H1 (cell line): ENCODE data around the gene PAX8. TPM values are rescaled to one million over a fixed set of nuclear protein-coding genes. Genes with fewer than 3 reads are reported as not detected.

Experiments used
- CTCF ChIA-PET: fragments of 300-600 bp; sonication (Branson Sonifier 250); formaldehyde crosslinking; loops from one replicate; lab custom pipeline; 2021; ENCODE audit not compliant: partially characterized antibody; lab: Charles Lee
- POLR2A ChIA-PET: fragments of 300-600 bp; sonication (Branson Sonifier 250); formaldehyde crosslinking; loops from one replicate; lab custom pipeline; 2021; ENCODE audit warnings: inconsistent platforms; ENCODE audit not compliant: partially characterized antibody; lab: Charles Lee
- DNase-seq, 2 experiments: peaks; one replicate each; pipeline versions ENCODE4 v3.0.0 to v3.0.0-alpha.2; 2010 to 2022; ENCODE audit warnings: low spot score in 2 of 2, low read depth in 1 of 2, mixed read lengths in 1 of 2
- FAIRE-seq: peaks from 2 replicates; lab custom pipeline; 2011; peaks lifted over from hg19 to GRCh38; lab: Jason Lieb, UNC
- H2AFZ ChIP-seq: 2 replicates; pipeline ENCODE4 v1.8.1; 2012; ENCODE audit warnings: low read length, inconsistent platforms
- H2AK5ac ChIP-seq: 2 replicates; pipeline ENCODE4 v1.6.1; 2013; ENCODE audit warnings: low read depth, low read length
- H2BK120ac ChIP-seq: replicated peaks from 2 replicates; pipeline ENCODE3; 2013; ENCODE audit warnings: low read depth, low read length, inconsistent platforms
- H2BK12ac ChIP-seq: 2 replicates; pipeline ENCODE4 v1.6.1; 2013; ENCODE audit warnings: low read depth, low read length
- H2BK15ac ChIP-seq: 2 replicates; pipeline ENCODE4 v1.6.1; 2013; ENCODE audit warnings: low read length
- H2BK20ac ChIP-seq: 2 replicates; pipeline ENCODE4 v1.6.1; 2013; ENCODE audit warnings: low read length
- H2BK5ac ChIP-seq: 2 replicates; pipeline ENCODE4 v1.6.1; 2013; ENCODE audit warnings: low read depth, low read length
- H3K14ac ChIP-seq: 2 replicates; pipeline ENCODE4 v1.6.1; 2013; ENCODE audit warnings: inconsistent platforms; ENCODE audit not compliant: insufficient read length
- H3K18ac ChIP-seq: 2 replicates; pipeline ENCODE4 v1.6.1; 2013; ENCODE audit warnings: low read length; ENCODE audit errors: extremely low read depth
- H3K23ac ChIP-seq: 2 replicates; pipeline ENCODE4 v1.6.1; 2013; ENCODE audit warnings: inconsistent platforms; ENCODE audit not compliant: insufficient read length
- H3K23me2 ChIP-seq: 2 replicates; pipeline ENCODE4 v1.6.1; 2013; ENCODE audit warnings: low read depth, low read length
- H3K27ac ChIP-seq: 2 replicates; pipeline ENCODE4 v1.6.1; 2011; ENCODE audit warnings: low read depth, low read length, inconsistent platforms
- H3K27me3 ChIP-seq, 4 experiments: replicated peaks in 1 of 4; 1 replicate in 1 of 4; 2 replicates in 3 of 4; pipeline versions ENCODE4 v1.6.1 to v1.8.1; 2011 to 2013; ENCODE audit warnings: low read length in 3 of 4, mild to moderate bottlenecking in 3 of 4, inconsistent platforms in 2 of 4, mixed read lengths in 2 of 4, moderate library complexity in 1 of 4; ENCODE audit not compliant: control insufficient read depth in 3 of 4, insufficient read depth in 3 of 4; ENCODE audit errors: extremely low read depth in 1 of 4
- H3K36me3 ChIP-seq, 4 experiments: 2 replicates each; pipeline versions ENCODE4 v1.6.1 to v1.8.1; 2011 to 2013; ENCODE audit warnings: mild to moderate bottlenecking in 4 of 4, low read length in 3 of 4, moderate library complexity in 2 of 4, control low read depth in 1 of 4, inconsistent platforms in 1 of 4; ENCODE audit not compliant: insufficient read depth in 4 of 4, control insufficient read depth in 2 of 4
- H3K4ac ChIP-seq: replicated peaks from 2 replicates; pipeline ENCODE3; 2013; ENCODE audit warnings: low read length, low read depth, mixed read lengths, inconsistent platforms; ENCODE audit not compliant: insufficient read length
- H3K4me1 ChIP-seq, 4 experiments: replicated peaks in 1 of 4; 1 replicate in 1 of 4; 2 replicates in 3 of 4; pipeline versions ENCODE4 v1.6.1 to v1.8.1; 2011 to 2013; ENCODE audit warnings: low read length in 3 of 4, inconsistent platforms in 2 of 4, mixed read lengths in 1 of 4; ENCODE audit not compliant: insufficient read depth in 4 of 4, control insufficient read depth in 3 of 4
- H3K4me2 ChIP-seq, 2 experiments: 2 replicates each; pipeline versions ENCODE4 v1.6.1 to v1.8.1; 2011 to 2013; ENCODE audit warnings: low read depth in 2 of 2, low read length in 2 of 2, control low read depth in 1 of 2, inconsistent platforms in 1 of 2, mild to moderate bottlenecking in 1 of 2; ENCODE audit not compliant: insufficient read depth in 1 of 2
- H3K4me3 ChIP-seq, 4 experiments: fragments of 200-600, 300-600 bp in 1 of 4; sonication (generic), shearing (Covaris generic), sonication (Bioruptor Twin) in 1 of 4; 2 replicates each; pipeline versions ENCODE4 v1.5.1 to v1.8.1; 2011 to 2016; ENCODE audit warnings: low read length in 4 of 4, low read depth in 3 of 4, control low read depth in 2 of 4, inconsistent platforms in 2 of 4, mild to moderate bottlenecking in 2 of 4, mixed read lengths in 1 of 4, moderate library complexity in 1 of 4; ENCODE audit not compliant: insufficient read depth in 2 of 4; ENCODE audit errors: extremely low read depth in 1 of 4
- H3K56ac ChIP-seq: replicated peaks from 2 replicates; pipeline ENCODE3; 2013; ENCODE audit warnings: low read depth, mild to moderate bottlenecking, mixed read lengths, low read length, inconsistent platforms; ENCODE audit not compliant: insufficient read length
- H3K79me1 ChIP-seq: 2 replicates; pipeline ENCODE4 v1.6.1; 2013; ENCODE audit warnings: low read depth, low read length, control low read depth
- H3K79me2 ChIP-seq, 2 experiments: 2 replicates each; pipeline versions ENCODE4 v1.6.1 to v1.8.1; 2012 to 2013; ENCODE audit warnings: low read length in 2 of 2, mild to moderate bottlenecking in 2 of 2, inconsistent platforms in 1 of 2; ENCODE audit not compliant: insufficient read depth in 2 of 2, control insufficient read depth in 1 of 2
- H3K9ac ChIP-seq, 4 experiments: replicated peaks in 1 of 4; 1 replicate in 1 of 4; 2 replicates in 3 of 4; pipeline versions ENCODE4 v1.6.1 to v1.8.1; 2011 to 2013; ENCODE audit warnings: low read depth in 3 of 4, low read length in 3 of 4, control low read depth in 2 of 4, mild to moderate bottlenecking in 2 of 4, moderate library complexity in 2 of 4, inconsistent platforms in 1 of 4; ENCODE audit errors: extremely low read depth in 1 of 4
- H3K9me3 ChIP-seq, 2 experiments: 2 replicates each; pipeline versions ENCODE4 v1.6.1 to v1.8.1; 2012 to 2013; ENCODE audit warnings: mild to moderate bottlenecking in 2 of 2, moderate library complexity in 2 of 2, control low read depth in 1 of 2, inconsistent platforms in 1 of 2, low read depth in 1 of 2, low read length in 1 of 2, mixed read lengths in 1 of 2; ENCODE audit not compliant: insufficient read depth in 2 of 2
- H4K20me1 ChIP-seq, 2 experiments: replicated peaks in 1 of 2; 2 replicates each; pipeline versions ENCODE3 to v1.8.1; 2011 to 2013; ENCODE audit warnings: inconsistent platforms in 2 of 2, low read length in 2 of 2, mild to moderate bottlenecking in 1 of 2; ENCODE audit not compliant: insufficient read depth in 2 of 2, control insufficient read depth in 1 of 2
- H4K5ac ChIP-seq: 2 replicates; pipeline ENCODE4 v1.6.1; 2013; ENCODE audit warnings: low read length, low read depth, mixed read lengths, inconsistent platforms; ENCODE audit not compliant: insufficient read length
- H4K8ac ChIP-seq: 2 replicates; pipeline ENCODE4 v1.8.0; 2013; ENCODE audit warnings: mild to moderate bottlenecking, moderate library complexity, low read length, inconsistent platforms; ENCODE audit not compliant: insufficient read depth; ENCODE audit errors: extremely low read depth
- H4K91ac ChIP-seq: replicated peaks from 2 replicates; pipeline ENCODE3; 2013; ENCODE audit warnings: low read length, mixed read lengths, inconsistent platforms; ENCODE audit not compliant: insufficient read length
- BACH1 ChIP-seq: IDR thresholded peaks from 2 replicates; pipeline ENCODE4 v1.6.1; 2012; ENCODE audit warnings: low read length, improper control_type of control experiment
- CBX5 ChIP-seq: fragments of 300-800, 300-1000 bp; sonication (generic); IDR thresholded peaks from 2 replicates; pipeline ENCODE4 v1.7.1; 2016; ENCODE audit warnings: antibody characterized with exemption, low read length, low read depth
- NANOG ChIP-seq: IDR thresholded peaks from 2 replicates; pipeline ENCODE4 v1.6.1; 2011; ENCODE audit warnings: low read length, low read depth, mild to moderate bottlenecking, inconsistent platforms; ENCODE audit not compliant: insufficient read depth, poor library complexity, severe bottlenecking
- SAP30 ChIP-seq: fragments of 300-600 bp; sonication (generic); IDR thresholded peaks from 2 replicates; pipeline ENCODE4 v1.7.1; 2012; ENCODE audit warnings: low read length, moderate library complexity, mild to moderate bottlenecking, inconsistent platforms; ENCODE audit not compliant: insufficient read depth, insufficient replicate concordance
- SIN3A ChIP-seq, 2 experiments: IDR thresholded peaks in 1 of 2; conservative IDR thresholded peaks in 1 of 2; 2 replicates each; pipeline ENCODE4 v1.6.1; 2011 to 2012; ENCODE audit warnings: low read length in 2 of 2, improper control_type of control experiment in 1 of 2, low read depth in 1 of 2, mild to moderate bottlenecking in 1 of 2
- SIX5 ChIP-seq: IDR thresholded peaks from 2 replicates; pipeline ENCODE4 v1.6.1; 2011; ENCODE audit warnings: mild to moderate bottlenecking, low read depth, low read length
- WGBS, 2 experiments: shearing (Covaris generic) in 1 of 2; methylation state at CpG; one replicate each; pipeline versions ENCODE4 v1.1.6 to v1.1.7; 2013 to 2015; ENCODE audit warnings: low lambda C conversion rate in 2 of 2, mixed read lengths in 2 of 2, inconsistent platforms in 1 of 2, low coverage in 1 of 2, missing lambda C conversion rate in 1 of 2; ENCODE audit not compliant: insufficient replicate concordance in 2 of 2, insufficient coverage in 1 of 2, insufficient read length in 1 of 2; ENCODE audit errors: extremely low coverage in 1 of 2, missing lambda C conversion rate in 1 of 2; 5-methylcytosine and 5-hydroxymethylcytosine counted together
- polyA plus RNA-seq, 7 experiments: library from polyadenylated mRNA; depleted of rRNA in 3 of 7; stranded (reverse) in 5 of 7; unstranded in 2 of 7; fragments of >200 nt in 5 of 7; fragments of 200-250 nt in 2 of 7; gene quantifications; 1 replicate in 5 of 7; 2 replicates in 1 of 7; 4 replicates in 1 of 7; pipeline versions ENCODE4 v1.2.1 to v1.2.3, GENCODE V29; 2011 to 2013; ENCODE audit warnings: missing spikeins in 2 of 7, mixed read lengths in 2 of 7
- total RNA-seq: library from RNA; stranded (reverse); fragmentation: NEBNext Ultra II Directional; extraction: Animal tissue kit (Norgen Biotek cat#: 25700); gene quantifications from 2 replicates; pipeline ENCODE4 v1.2.1, GENCODE V29; 2021

The PAX8 gene
- total and polyA plus RNA-seq, 2 of the 8 experiments (the other 6 are each of a cell fraction or from before 2014, with no cell fraction given) = 0.02 TPM; not detected in 1

GRCh38 chr2:113207021-113207420, 71.7 kb downstream of the PAX8 start:
- no peak for DNase-seq
- Histone ChIP-seq H4K20me1 (no peaks in the 10 kb centered on the region), H2BK5ac (no peak overlapping the region), H3K14ac (no peak overlapping the region), H2AK5ac (no peak overlapping the region), H3K18ac (no peak overlapping the region), H3K79me1 (no peaks in the 10 kb centered on the region), H3K27me3 (no peaks in the 10 kb centered on the region), H3K36me3 (no peaks in the 10 kb centered on the region), H3K56ac (no peak overlapping the region), H3K4me2 (no peak overlapping the region), H2BK20ac (no peak overlapping the region), H3K9ac (no peak overlapping the region), H3K4me1 (no peaks in the 10 kb centered on the region; a peak in 1 of 7 replicates), H4K5ac (no peak overlapping the region), H3K9me3 (no peaks in the 10 kb centered on the region), H3K79me2 (no peaks in the 10 kb centered on the region), H2BK15ac (no peak overlapping the region), H3K4me3 (no peak overlapping the region), H3K23ac (no peak overlapping the region), H3K4ac (no peak overlapping the region), H3K27ac (no peak overlapping the region), H4K8ac (no peak overlapping the region), H2BK120ac (no peak overlapping the region), H3K23me2 (no peaks in the 10 kb centered on the region), H2AFZ (no peak overlapping the region), H2BK12ac (no peak overlapping the region), H4K91ac (no peak overlapping the region)
- CTCF ChIA-PET = interaction anchor here (1.0 to 11.5 kb wide), 11 partner anchors 13 to 183 kb away, joined by 3 to 253 read pairs (median 17); no protein-coding TSS in a partner anchor
- POLR2A ChIA-PET = no interaction called here
- FAIRE-seq = no peak
- TF ChIP-seq SIN3A (conservative IDR thresholded peaks at IDR 0.05 in 1 of 2, IDR thresholded peaks at IDR 0.05 in 1 of 2; ENCODE audit: low read depth in 1 of 2, low read length in 2 of 2) (no peak), BACH1 (no peak), SAP30 (no peak), SIX5 (no peak), CBX5 (no peak), NANOG (no peak)
- WGBS, 2 experiments = 93% methylated on average over 2 of the region's 2 CpGs; no CpG with 5 or more reads in 1 of the 2 experiments
